B cell (primary cell): ENCODE results near the gene RIPOR3. TPM values are rescaled to one million over a fixed set of nuclear protein-coding genes. Genes with fewer than 3 reads are reported as not detected.
A peak's percentile ranks its signal among the peaks of the same experiment; 100 is the strongest.

ENCODE experiments used
- ATAC-seq: fragments of 200-7000 bp; cut with Tn5 transposase; one replicate; pipeline ENCODE4 v1.10.0; 2021; ENCODE audit warnings: low read depth, mild to moderate bottlenecking, moderate number of reproducible peaks, moderate library complexity
- CTCF ChIA-PET: fragments of 350-600 bp; sonication (Branson Sonifier 250); formaldehyde crosslinking; loops from one replicate; lab custom pipeline; 2021; ENCODE audit warnings: antibody characterized with exemption, inconsistent platforms; lab: Charles Lee
- POLR2A ChIA-PET: fragments of 350-600 bp; sonication (Branson Sonifier 250); formaldehyde crosslinking; loops from one replicate; lab custom pipeline; 2021; ENCODE audit warnings: antibody characterized with exemption; lab: Charles Lee
- DNase-seq: peaks from one replicate; pipeline ENCODE4 v3.0.0; 2013
- H2AFZ ChIP-seq: 2 replicates; pipeline ENCODE4 v1.6.1; 2012; ENCODE audit warnings: mild to moderate bottlenecking, low read depth, low read length; ENCODE audit not compliant: insufficient read depth, poor library complexity, severe bottlenecking
- H3K27ac ChIP-seq, 2 donors: 1 replicate in 1 of 2; 2 replicates in 1 of 2; pipeline ENCODE4 v1.5.1; 2012 to 2013; ENCODE audit warnings: low read length in 2 of 2, mild to moderate bottlenecking in 2 of 2, moderate library complexity in 1 of 2
- H3K27me3 ChIP-seq, 4 experiments: fragments of 200-600 bp in 1 of 4; sonication (generic) in 1 of 4; replicated peaks in 1 of 4; 1 replicate in 2 of 4; 2 replicates in 2 of 4; pipeline versions ENCODE4 v1.6.1 to v1.7.0; 2013 to 2016; ENCODE audit warnings: low read length in 3 of 4, mild to moderate bottlenecking in 2 of 4, mixed read lengths in 1 of 4, moderate library complexity in 1 of 4; ENCODE audit not compliant: insufficient read depth in 4 of 4, control insufficient read depth in 3 of 4; ENCODE audit errors: control extremely low read depth in 1 of 4
- H3K36me3 ChIP-seq, 2 experiments: replicated peaks in 1 of 2; 1 replicate in 1 of 2; 2 replicates in 1 of 2; pipeline versions ENCODE4 v1.6.1 to v1.7.1; 2013; ENCODE audit warnings: low read length in 1 of 2; ENCODE audit not compliant: insufficient read depth in 2 of 2, control insufficient read depth in 1 of 2; ENCODE audit errors: control extremely low read depth in 1 of 2, extremely low read depth in 1 of 2
- H3K4me1 ChIP-seq, 2 donors: fragments of 200-600 bp in 1 of 2; sonication (generic) in 1 of 2; 1 replicate in 1 of 2; 2 replicates in 1 of 2; pipeline versions ENCODE4 v1.5.1 to v1.6.1; 2013 to 2017; ENCODE audit warnings: low read length in 2 of 2; ENCODE audit not compliant: control insufficient read depth in 2 of 2, insufficient read depth in 2 of 2
- H3K4me2 ChIP-seq: replicated peaks from 2 replicates; pipeline ENCODE3; 2012; ENCODE audit warnings: mild to moderate bottlenecking, low read depth, low read length; ENCODE audit not compliant: poor library complexity, severe bottlenecking
- H3K4me3 ChIP-seq, 5 experiments: fragments of 200-600 bp in 1 of 5; sonication (generic) in 1 of 5; 1 replicate in 3 of 5; 2 replicates in 2 of 5; pipeline versions ENCODE4 v1.5.1 to v1.7.0; 2011 to 2016; ENCODE audit warnings: low read length in 4 of 5, mild to moderate bottlenecking in 4 of 5, low read depth in 2 of 5, control low read depth in 1 of 5, moderate library complexity in 1 of 5; ENCODE audit not compliant: insufficient read depth in 1 of 5; ENCODE audit errors: control extremely low read depth in 1 of 5, extremely low read depth in 1 of 5
- H3K79me2 ChIP-seq: fragments of 200-600 bp; sonication (generic); one replicate; pipeline ENCODE4 v1.6.0; 2016; ENCODE audit warnings: low read length; ENCODE audit not compliant: control insufficient read depth, insufficient read depth
- H3K9ac ChIP-seq: fragments of 200-600 bp; sonication (generic); 2 replicates; pipeline ENCODE4 v1.6.1; 2017; ENCODE audit warnings: mild to moderate bottlenecking, low read length, moderate library complexity
- H3K9me3 ChIP-seq, 3 donors: one replicate each; pipeline versions ENCODE4 v1.6.1 to v1.7.1; 2013; ENCODE audit warnings: low read length in 2 of 3; ENCODE audit not compliant: control insufficient read depth in 2 of 3, insufficient read depth in 1 of 3; ENCODE audit errors: control extremely low read depth in 1 of 3
- H4K20me1 ChIP-seq: 2 replicates; pipeline ENCODE4 v1.6.0; 2012; ENCODE audit warnings: mild to moderate bottlenecking, low read length; ENCODE audit not compliant: insufficient read depth, control insufficient read depth, poor library complexity, severe bottlenecking
- H3K27ac Mint-ChIP-seq: one replicate; pipeline ENCODE4 v1.8.0; 2021; ENCODE audit warnings: mixed read lengths
- H3K27me3 Mint-ChIP-seq: one replicate; pipeline ENCODE4 v1.8.0; 2021; ENCODE audit warnings: mixed read lengths
- H3K4me1 Mint-ChIP-seq: one replicate; pipeline ENCODE4 v1.8.0; 2021; ENCODE audit warnings: mixed read lengths
- H3K4me3 Mint-ChIP-seq: one replicate; pipeline ENCODE4 v1.8.0; 2021; ENCODE audit warnings: mixed read lengths
- H3K9me3 Mint-ChIP-seq: one replicate; pipeline ENCODE4 v1.8.0; 2022; ENCODE audit warnings: mixed read lengths; ENCODE audit not compliant: insufficient read depth
- CTCF ChIP-seq: fragments of 200-600 bp; IDR thresholded peaks from one replicate; pipeline ENCODE4 v1.8.0; 2022; ENCODE audit warnings: antibody characterized with exemption, mild to moderate bottlenecking
- EZH2 ChIP-seq: IDR thresholded peaks from 2 replicates; pipeline ENCODE4 v1.6.1; 2012; ENCODE audit warnings: borderline replicate concordance, low read depth, mild to moderate bottlenecking, moderate library complexity, low read length; ENCODE audit not compliant: insufficient read depth, poor library complexity, severe bottlenecking
- WGBS: methylation state at CpG from one replicate; pipeline ENCODE4 v1.1.5; 2013; ENCODE audit warnings: missing lambda C conversion rate; ENCODE audit not compliant: insufficient coverage; 5-methylcytosine and 5-hydroxymethylcytosine counted together
- intact Hi-C: fragments of 100-400 bp; cut with micrococcal nuclease; formaldehyde crosslinking; loops from one replicate; pipeline ENCODE4 v1.10.0; 2022
- polyA plus RNA-seq: library from polyadenylated mRNA; depleted of rRNA; stranded (reverse); fragments of >200 nt; gene quantifications from 2 replicates; pipeline ENCODE4 v1.2.3, GENCODE V29; 2012
- total RNA-seq, 2 donors: library from RNA; stranded (reverse); fragments of 120-200 nt in 1 of 2; gene quantifications; 1 replicate in 1 of 2; 2 replicates in 1 of 2; pipeline versions ENCODE4 v1.2.3 to v1.2.4, GENCODE V29; 2013 to 2022

RIPOR3 gene
- total and polyA plus RNA-seq, 2 donors (not counting 1 experiment from before 2014, with no cell fraction given) = 0.09 to 0.27 TPM

GRCh38 chr20:50543326-50543725 is 148.0 kb downstream of the RIPOR3 start:
- no peak for ATAC-seq
- Mint-ChIP-seq H3K27ac (peak overlapping the region; percentile 91), H3K9me3 (peaks cover 4% of the 10 kb centered on the region), H3K4me3 (peak overlapping the region; percentile 80), H3K27me3 (no peaks in the 10 kb centered on the region), H3K4me1 (peaks cover 82% of the 10 kb centered on the region)
- WGBS = no CpG with 5 or more reads among the region's 5 CpGs
- Histone ChIP-seq H4K20me1 (peaks cover 9% of the 10 kb centered on the region), H3K79me2 (peaks cover 98% of the 10 kb centered on the region), H3K9ac (peak overlapping the region; percentile 58), H3K27ac (peak overlapping the region; percentile 20 to 74), H3K36me3 (peaks cover 2 to 10% of the 10 kb centered on the region in 2 experiments), H3K9me3 (peaks cover 2 to 27% (median 20%) of the 10 kb centered on the region in 3 donors), H3K27me3 (no peaks in the 10 kb centered on the region), H2AFZ (no peak overlapping the region), H3K4me2 (peak overlapping the region; percentile 74), H3K4me3 (peak overlapping the region in 1 of 5 experiments; percentile 44), H3K4me1 (peaks cover 80 to 93% of the 10 kb centered on the region in 2 donors)
- POLR2A ChIA-PET = interaction anchor here (1.1 to 5.1 kb wide), 2 partner anchors 23 to 27 kb away, joined by 5 to 19 read pairs; no protein-coding TSS in a partner anchor
- TF ChIP-seq EZH2 = no peak
- DNase-seq = no peak
- intact Hi-C loops = loop anchor here (5.0 to 10.0 kb wide), 2 partner anchors 34 to 271 kb away; no protein-coding TSS in a partner anchor
- CTCF ChIA-PET = interaction anchor here (0.9 to 2.7 kb wide), 5 partner anchors 24 to 39 kb away, joined by 3 to 17 read pairs (median 4); no protein-coding TSS in a partner anchor

DNA sequence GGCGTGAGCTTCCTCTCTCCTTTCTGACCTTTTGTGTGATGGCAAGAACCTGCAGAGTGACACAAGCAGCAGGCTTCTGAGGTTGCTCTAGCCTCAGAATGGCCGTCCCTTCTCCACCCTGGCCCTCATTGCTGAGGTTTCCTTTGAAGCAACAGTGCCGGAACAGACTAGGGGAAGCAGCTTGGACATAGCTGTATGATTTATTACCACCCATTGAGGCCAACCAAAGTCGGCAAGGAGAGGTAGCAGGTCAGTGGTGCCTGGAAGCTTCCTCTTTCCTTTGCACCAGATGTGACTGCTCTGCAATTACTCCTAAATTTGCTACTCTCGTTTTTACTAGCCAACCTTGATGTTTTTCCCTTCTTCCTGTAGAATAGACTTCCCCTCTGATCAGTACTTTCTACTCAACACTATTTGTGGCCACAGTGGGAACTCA is 149.7 kb downstream of the RIPOR3 start:
- ATAC-seq (peak; percentile 70), DNase-seq (peak; percentile 69)
- Histone ChIP-seq H3K9ac (peak overlapping the region; percentile 25), H3K36me3 (peaks cover 2 to 15% of the 10 kb centered on the region in 2 experiments), H3K27me3 (no peaks in the 10 kb centered on the region), H3K4me2 (peak overlapping the region; percentile 74), H3K27ac (peak overlapping the region; percentile 74 to 76), H4K20me1 (peaks cover 9% of the 10 kb centered on the region), H3K9me3 (peaks cover 4 to 29% (median 27%) of the 10 kb centered on the region in 3 donors), H3K4me1 (peaks cover 74 to 91% of the 10 kb centered on the region in 2 donors), H3K4me3 (peak overlapping the region in 4 of 5 experiments; percentile 3 to 23 (median 11)), H2AFZ (no peak overlapping the region), H3K79me2 (peaks cover 98% of the 10 kb centered on the region)
- WGBS = 8% methylated on average over 5 of the region's 5 CpGs
- Mint-ChIP-seq H3K9me3 (peaks cover 4% of the 10 kb centered on the region), H3K27ac (peak overlapping the region; percentile 97), H3K4me1 (peaks cover 77% of the 10 kb centered on the region), H3K27me3 (no peaks in the 10 kb centered on the region), H3K4me3 (peak overlapping the region; percentile 87)
- no peak for TF ChIP-seq CTCF
- no peak for TF ChIP-seq EZH2
- POLR2A ChIA-PET = interaction anchor here (0.7 to 5.1 kb wide), 6 partner anchors 10 to 31 kb away, joined by 3 to 19 read pairs (median 4); partner anchors contain the start of gene PTPN1
- CTCF ChIA-PET = interaction anchor here (0.8 to 2.7 kb wide), 12 partner anchors 12 to 63 kb away, joined by 3 to 17 read pairs (median 4); no protein-coding TSS in a partner anchor
- intact Hi-C loops = loop anchor here (5.0 to 10.0 kb wide), 2 partner anchors 36 to 273 kb away; no protein-coding TSS in a partner anchor
